ENCODE measurements around the gene MEN1. TPM values are rescaled to one million over a fixed set of nuclear protein-coding genes. Genes with fewer than 3 reads are reported as not detected.

MEN1 gene
- total and polyA plus RNA-seq, 9 of the 15 experiments (the other 6 are each of a cell fraction or from before 2014, with no cell fraction given): 3.4 to 57.2 (median 19.3) TPM

DNA sequence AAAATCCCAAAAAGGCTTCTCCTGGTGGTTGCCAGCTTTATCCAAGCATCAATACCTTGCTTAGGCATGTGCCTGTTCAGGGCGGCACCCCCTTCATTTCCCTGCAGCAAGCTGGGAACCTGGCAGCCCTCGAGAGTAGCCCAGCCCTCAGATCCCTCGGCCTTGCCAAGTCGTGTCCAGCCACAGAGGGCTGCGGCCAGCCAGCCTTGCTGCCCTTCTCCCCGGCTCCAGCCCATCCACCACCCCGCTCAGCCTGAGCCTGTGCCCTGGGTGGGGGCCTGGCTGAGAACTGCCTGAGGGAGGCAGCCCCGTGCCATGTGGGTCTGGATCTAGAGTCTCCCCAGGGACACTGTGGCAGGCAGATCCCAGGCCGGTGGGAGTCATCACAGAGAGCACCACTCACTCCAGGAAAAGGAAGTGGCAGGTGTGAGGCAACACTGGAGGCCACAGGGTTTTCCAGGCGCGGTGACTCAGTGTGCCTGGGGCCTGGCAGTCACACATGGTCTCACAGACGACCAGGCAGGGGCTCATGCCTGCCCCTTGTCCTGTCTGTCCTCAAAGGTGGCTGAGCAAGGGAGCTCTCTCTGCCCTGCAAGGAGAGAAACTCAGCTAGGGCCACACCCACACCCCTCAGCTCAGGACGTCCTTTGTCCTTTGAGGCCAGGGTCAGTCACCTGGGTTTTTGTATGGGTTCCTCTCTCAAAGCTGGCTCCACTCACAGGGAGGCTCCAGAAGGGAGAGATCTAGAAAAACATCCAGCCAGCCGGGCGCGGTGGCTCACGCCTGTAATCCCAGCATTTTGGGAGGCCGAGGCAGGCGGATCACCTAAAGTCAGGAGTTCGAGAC, 46.3 kb upstream of the MEN1 start (continued):
- TF ChIP-seq ARID3A (IDR thresholded peaks at IDR 0.05; ENCODE audit: borderline replicate concordance, low read depth, low read length): no peak
- no peak for TF ChIP-seq RFX7 (CRISPR knock-in tag; IDR thresholded peaks at IDR 0.05)
- TF ChIP-seq, protein P1, sequence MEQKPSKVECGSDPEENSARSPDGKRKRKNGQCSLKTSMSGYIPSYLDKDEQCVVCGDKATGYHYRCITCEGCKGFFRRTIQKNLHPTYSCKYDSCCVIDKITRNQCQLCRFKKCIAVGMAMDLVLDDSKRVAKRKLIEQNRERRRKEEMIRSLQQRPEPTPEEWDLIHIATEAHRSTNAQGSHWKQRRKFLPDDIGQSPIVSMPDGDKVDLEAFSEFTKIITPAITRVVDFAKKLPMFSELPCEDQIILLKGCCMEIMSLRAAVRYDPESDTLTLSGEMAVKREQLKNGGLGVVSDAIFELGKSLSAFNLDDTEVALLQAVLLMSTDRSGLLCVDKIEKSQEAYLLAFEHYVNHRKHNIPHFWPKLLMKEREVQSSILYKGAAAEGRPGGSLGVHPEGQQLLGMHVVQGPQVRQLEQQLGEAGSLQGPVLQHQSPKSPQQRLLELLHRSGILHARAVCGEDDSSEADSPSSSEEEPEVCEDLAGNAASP (IDR thresholded peaks at IDR 0.05): no peak
- TF ChIP-seq RBM25 (IDR thresholded peaks at IDR 0.05; ENCODE audit: low read depth, low read length, severe bottlenecking): no peak
- no peak for TF ChIP-seq ZBTB1 (CRISPR knock-in tag; IDR thresholded peaks at IDR 0.05; ENCODE audit: borderline replicate concordance, low read depth)
- no peak for TF ChIP-seq EP300 (IDR thresholded peaks at IDR 0.05; ENCODE audit: low read length)
- TF ChIP-seq SMC3 (conservative IDR thresholded peaks at IDR 0.05; ENCODE audit: insufficient read depth, low read depth, low read length): no peak
- TF ChIP-seq ARID4B (CRISPR knock-in tag; IDR thresholded peaks at IDR 0.05): 0 out of 2 replicates have a peak, but pooled peaks have one; percentile 41
- TF ChIP-seq DNMT1 (IDR thresholded peaks at IDR 0.05): no peak
- no peak for TF ChIP-seq ZBTB43 (CRISPR knock-in tag; IDR thresholded peaks at IDR 0.05)
- no peak for TF ChIP-seq TGIF2 (CRISPR knock-in tag; IDR thresholded peaks at IDR 0.05)
- TF ChIP-seq ATF1 (CRISPR knock-in tag; IDR thresholded peaks at IDR 0.05): no peak
- TF ChIP-seq ATF1 (tag; IDR thresholded peaks at IDR 0.05): no peak
- TF ChIP-seq ZNF398 (CRISPR knock-in tag; IDR thresholded peaks at IDR 0.05): no peak
